ENCODE results near the gene OTX2.

The OTX2 gene

GRCh38 chr14:56770512-56770911 lies 39.8 kb downstream of the OTX2 start (continued):
- no peak for TF ChIP-seq KLF17 (tag by site-specific recombination; IDR thresholded peaks at IDR 0.05)
- TF ChIP-seq ZNF624 (tag by site-specific recombination; IDR thresholded peaks at IDR 0.05), result no peak

- no peak overlapping the region for H3K4me3 ChIP-seq (ENCODE audit: low read depth, low read length)
- H3K27ac ChIP-seq (ENCODE audit: extremely low read depth, low read depth, low read length), result peak overlapping the region; percentile 64
- H3K9me3 ChIP-seq (ENCODE audit: control insufficient read depth, insufficient read depth, low read depth, low read length), result no peaks in the 10 kb centered on the region
- ChIA-PET POLR2A (interaction anchor here (1.3 kb wide), 1 partner anchor 11 kb away, joined by 4 read pairs; no protein-coding TSS in a partner anchor), CTCF (interaction anchor here (0.6 to 0.9 kb wide), 4 partner anchors 18 to 557 kb away, joined by 3 to 4 read pairs (median 3); no protein-coding TSS in a partner anchor)
- peaks cover 33% of the 10 kb centered on the region for H3K4me1 ChIP-seq (ENCODE audit: control insufficient read depth, insufficient read depth, low read length)
- H3K36me3 ChIP-seq (ENCODE audit: control insufficient read depth in 2 of 2, insufficient read depth in 1 of 2, low read length in 2 of 2), result no peaks in the 10 kb centered on the region
- TF ChIP-seq ZNF518A (tag by site-specific recombination; conservative IDR thresholded peaks at IDR 0.05; ENCODE audit: low read depth) (no peak), ZNF777 (tag by site-specific recombination; IDR thresholded peaks at IDR 0.05; ENCODE audit: borderline replicate concordance) (no peak), ZNF623 (tag by site-specific recombination; IDR thresholded peaks at IDR 0.05) (no peak), ZNF292 (tag by site-specific recombination; IDR thresholded peaks at IDR 0.05; ENCODE audit: borderline replicate concordance, low read depth) (no peak), KLF8 (tag by site-specific recombination; IDR thresholded peaks at IDR 0.05) (0 out of 2 replicates have a peak, but pooled peaks have one; percentile 20), ZNF157 (tag by site-specific recombination; IDR thresholded peaks at IDR 0.05) (no peak), ZNF558 (tag by site-specific recombination; IDR thresholded peaks at IDR 0.05) (no peak), ZNF610 (tag by site-specific recombination; IDR thresholded peaks at IDR 0.05; ENCODE audit: borderline replicate concordance) (no peak), ZNF561 (tag by site-specific recombination; IDR thresholded peaks at IDR 0.05; ENCODE audit: borderline replicate concordance) (peak; percentile 44; the same call in 1 of the 2 replicates), MZF1 (tag by site-specific recombination; IDR thresholded peaks at IDR 0.05; ENCODE audit: borderline replicate concordance) (0 out of 2 replicates have a peak, but pooled peaks have one; percentile 29), ZNF571 (tag by site-specific recombination; IDR thresholded peaks at IDR 0.05) (no peak), ZBTB17 (tag by site-specific recombination; IDR thresholded peaks at IDR 0.05) (peak; percentile 40; the same call in 1 of the 2 replicates), ZNF530 (tag by site-specific recombination; IDR thresholded peaks at IDR 0.05; ENCODE audit: low read depth) (no peak), ZNF274 (IDR thresholded peaks at IDR 0.05; ENCODE audit: low read length) (no peak), ZNF274 (tag by site-specific recombination; IDR thresholded peaks at IDR 0.05; ENCODE audit: borderline replicate concordance) (no peak), ZNF776 (tag by site-specific recombination; IDR thresholded peaks at IDR 0.05; ENCODE audit: borderline replicate concordance) (no peak), ZBTB1 (tag by site-specific recombination; IDR thresholded peaks at IDR 0.05) (no peak), ZNF324 (tag by site-specific recombination; IDR thresholded peaks at IDR 0.05) (no peak), ZNF513 (tag by site-specific recombination; IDR thresholded peaks at IDR 0.05) (peak; percentile 32; the same call in 1 of the 2 replicates), ZEB2 (tag by site-specific recombination; IDR thresholded peaks at IDR 0.05) (0 out of 2 replicates have a peak, but pooled peaks have one; percentile 42), ZNF350 (tag by site-specific recombination; IDR thresholded peaks at IDR 0.05) (peak; percentile 45; the same call in 1 of the 2 replicates), ZNF560 (tag by site-specific recombination; IDR thresholded peaks at IDR 0.05; ENCODE audit: borderline replicate concordance) (no peak)
- TF ChIP-seq, protein P1, sequence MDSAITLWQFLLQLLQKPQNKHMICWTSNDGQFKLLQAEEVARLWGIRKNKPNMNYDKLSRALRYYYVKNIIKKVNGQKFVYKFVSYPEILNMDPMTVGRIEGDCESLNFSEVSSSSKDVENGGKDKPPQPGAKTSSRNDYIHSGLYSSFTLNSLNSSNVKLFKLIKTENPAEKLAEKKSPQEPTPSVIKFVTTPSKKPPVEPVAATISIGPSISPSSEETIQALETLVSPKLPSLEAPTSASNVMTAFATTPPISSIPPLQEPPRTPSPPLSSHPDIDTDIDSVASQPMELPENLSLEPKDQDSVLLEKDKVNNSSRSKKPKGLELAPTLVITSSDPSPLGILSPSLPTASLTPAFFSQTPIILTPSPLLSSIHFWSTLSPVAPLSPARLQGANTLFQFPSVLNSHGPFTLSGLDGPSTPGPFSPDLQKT (IDR thresholded peaks at IDR 0.05; ENCODE audit: borderline replicate concordance, low read depth, low read length), result no peak
- TF ChIP-seq, protein P2, sequence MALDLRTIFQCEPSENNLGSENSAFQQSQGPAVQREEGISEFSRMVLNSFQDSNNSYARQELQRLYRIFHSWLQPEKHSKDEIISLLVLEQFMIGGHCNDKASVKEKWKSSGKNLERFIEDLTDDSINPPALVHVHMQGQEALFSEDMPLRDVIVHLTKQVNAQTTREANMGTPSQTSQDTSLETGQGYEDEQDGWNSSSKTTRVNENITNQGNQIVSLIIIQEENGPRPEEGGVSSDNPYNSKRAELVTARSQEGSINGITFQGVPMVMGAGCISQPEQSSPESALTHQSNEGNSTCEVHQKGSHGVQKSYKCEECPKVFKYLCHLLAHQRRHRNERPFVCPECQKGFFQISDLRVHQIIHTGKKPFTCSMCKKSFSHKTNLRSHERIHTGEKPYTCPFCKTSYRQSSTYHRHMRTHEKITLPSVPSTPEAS (tag by site-specific recombination; IDR thresholded peaks at IDR 0.05), result no peak
These were observed 49.9 kb downstream of the OTX2 start for GRCh38 chr14:56760164-56760914.

Measured in HEK293 (cell line).